Prostate gland (tissue), 2 donors: ENCODE measurements around the gene BIN1.

Experiments
- CTCF ChIP-seq, 4 experiments: fragments of 200-600 bp in 2 of 4; fragments of 450-650 bp in 2 of 4; sonication (generic) in 2 of 4; IDR thresholded peaks; 1 replicate in 3 of 4; 2 replicates in 1 of 4; pipeline ENCODE4 v1.5.1; 2016 to 2019; ENCODE audit warnings: antibody characterized with exemption in 4 of 4, mild to moderate bottlenecking in 2 of 4, moderate library complexity in 2 of 4
- POLR2A ChIP-seq: fragments of 450-650 bp; IDR thresholded peaks from one replicate; pipeline ENCODE4 v1.6.1; 2016; ENCODE audit warnings: antibody characterized with exemption, mild to moderate bottlenecking
- POLR2AphosphoS5 ChIP-seq: sonication (generic); formaldehyde crosslinking; IDR thresholded peaks from one replicate; pipeline ENCODE4 v1.6.1; 2017; ENCODE audit warnings: antibody characterized with exemption

- TF ChIP-seq CTCF (IDR thresholded peaks at IDR 0.05) (no peak), POLR2A (no peak), POLR2AphosphoS5 (no peak)
These were observed 22.2 kb downstream of the BIN1 start for GRCh38 chr2:127084611-127085316.
